ENCODE results near the gene VWA5B2.
"Not testable (repeated sequence)": the region's sequence is repeated elsewhere in the genome, so short reads cannot be mapped to it uniquely, and the experiment has no call there.

The VWA5B2 gene

GRCh38 chr3:184241447-184242296, 12.3 kb downstream of the VWA5B2 start:
- no peak for DNase-seq (ENCODE audit: low spot score)

GRCh38 chr3:184242297-184242685, 12.9 kb downstream of the VWA5B2 start:
- no peak for DNase-seq (ENCODE audit: low spot score)

- peak; percentile 85 for DNase-seq (ENCODE audit: low spot score)
Measured at GRCh38 chr3:184248454-184249411, 19.3 kb downstream of the VWA5B2 start, which contains the start of gene ALG3. Gene ALG3, minus strand, starts transcription at chr3:184248962. Its CDS starts 22 bp downstream, at chr3:184248940.

GRCh38 chr3:184249412-184250166, 20.2 kb downstream of the VWA5B2 start, which contains the start of gene EEF1AKMT4:
Gene EEF1AKMT4, plus strand, starts transcription at chr3:184249672. Its CDS starts 23 bp downstream, at chr3:184249695.
- DNase-seq (ENCODE audit: low spot score), result peak; percentile 94

- DNase-seq (ENCODE audit: low spot score), result peak; percentile 75
Measured at GRCh38 chr3:184250167-184250828, 20.9 kb downstream of the VWA5B2 start.

- DNase-seq (ENCODE audit: low spot score), result no peak
Measured at GRCh38 chr3:184255291-184256039, 26.1 kb downstream of the VWA5B2 start.

GRCh38 chr3:184257083-184257915, 27.9 kb downstream of the VWA5B2 start:
- peak; percentile 55 for DNase-seq (ENCODE audit: low spot score)

GRCh38 chr3:184258926-184259325, 29.5 kb downstream of the VWA5B2 start:
- no peak for DNase-seq (ENCODE audit: low spot score)

GRCh38 chr3:184259396-184259877, 30.1 kb downstream of the VWA5B2 start:
- no peak for DNase-seq (ENCODE audit: low spot score)

GRCh38 chr3:184259878-184260723, 30.7 kb downstream of the VWA5B2 start:
- no peak for DNase-seq (ENCODE audit: low spot score)

GRCh38 chr3:184260724-184261269, 31.4 kb downstream of the VWA5B2 start:
- no peak for DNase-seq (ENCODE audit: low spot score)

- DNase-seq (ENCODE audit: low spot score), result peak; percentile 29
Measured at GRCh38 chr3:184261270-184261853, 32.0 kb downstream of the VWA5B2 start, which contains the start of gene CAMK2N2. Gene CAMK2N2, minus strand, starts transcription at chr3:184261553. Its CDS starts 268 bp downstream, at chr3:184261285.

- DNase-seq (ENCODE audit: low spot score), result no peak
Measured at GRCh38 chr3:184261854-184262763, 32.7 kb downstream of the VWA5B2 start.

GRCh38 chr3:184262764-184263179, 33.4 kb downstream of the VWA5B2 start:
- no peak for DNase-seq (ENCODE audit: low spot score)

- DNase-seq (ENCODE audit: low spot score), result not testable (repeated sequence)
Measured at GRCh38 chr3:184267249-184267648, 37.9 kb downstream of the VWA5B2 start.

GRCh38 chr3:184272269-184272668, 42.9 kb downstream of the VWA5B2 start:
- no peak for DNase-seq (ENCODE audit: low spot score)

- DNase-seq (ENCODE audit: low spot score), result no peak
Measured at GRCh38 chr3:184275381-184275701, 46.0 kb downstream of the VWA5B2 start.

Data from putamen (tissue), 1 donor.